ENCODE data around the gene TMEM163.
"Not testable (repeated sequence)": the region's sequence is repeated elsewhere in the genome, so short reads cannot be mapped to it uniquely, and the experiment has no call there.

Gene TMEM163

GRCh38 chr2:134518101-134518500 is 200.7 kb downstream of the TMEM163 start:
- Histone ChIP-seq H3K9ac (ENCODE audit: low read depth in 1 of 2, low read length in 2 of 2) (no peak overlapping the region), H3K36me3 (ENCODE audit: control insufficient read depth in 1 of 2, insufficient read depth in 2 of 2, low read length in 2 of 2) (no peaks in the 10 kb centered on the region), H3K9me3 (ENCODE audit: control insufficient read depth in 1 of 2, low read length in 2 of 2) (no peaks in the 10 kb centered on the region), H3K4me3 (ENCODE audit: low read depth in 1 of 2, low read length in 2 of 2) (no peak overlapping the region), H3K4me1 (ENCODE audit: control insufficient read depth in 1 of 2, insufficient read depth in 2 of 2, low read length in 2 of 2) (no peaks in the 10 kb centered on the region), H3K27ac (ENCODE audit: low read depth, low read length) (no peak overlapping the region), H3K27me3 (ENCODE audit: control insufficient read depth in 1 of 2, insufficient read depth in 2 of 2, low read length in 2 of 2) (no peaks in the 10 kb centered on the region)

- no peaks in the 10 kb centered on the region for H3K9me3 ChIP-seq (ENCODE audit: control insufficient read depth in 1 of 2, low read length in 2 of 2)
- H3K9ac ChIP-seq (ENCODE audit: low read depth in 1 of 2, low read length in 2 of 2), result no peak overlapping the region
- no peaks in the 10 kb centered on the region for H3K27me3 ChIP-seq (ENCODE audit: control insufficient read depth in 1 of 2, insufficient read depth in 2 of 2, low read length in 2 of 2)
- no peaks in the 10 kb centered on the region for H3K36me3 ChIP-seq (ENCODE audit: control insufficient read depth in 1 of 2, insufficient read depth in 2 of 2, low read length in 2 of 2)
- H3K4me3 ChIP-seq (ENCODE audit: low read depth in 1 of 2, low read length in 2 of 2), result no peak overlapping the region
- H3K27ac ChIP-seq (ENCODE audit: low read depth, low read length), result no peak overlapping the region
- H3K4me1 ChIP-seq (ENCODE audit: control insufficient read depth in 1 of 2, insufficient read depth in 2 of 2, low read length in 2 of 2), result no peaks in the 10 kb centered on the region
Measured at GRCh38 chr2:134515137-134515536, 203.7 kb downstream of the TMEM163 start.

GRCh38 chr2:134513465-134513804 is 205.4 kb downstream of the TMEM163 start:
- H3K36me3 ChIP-seq (ENCODE audit: control insufficient read depth in 1 of 2, insufficient read depth in 2 of 2, low read length in 2 of 2), result no peaks in the 10 kb centered on the region
- no peaks in the 10 kb centered on the region for H3K9me3 ChIP-seq (ENCODE audit: control insufficient read depth in 1 of 2, low read length in 2 of 2)
- H3K27ac ChIP-seq (ENCODE audit: low read depth, low read length), result no peak overlapping the region
- no peaks in the 10 kb centered on the region for H3K27me3 ChIP-seq (ENCODE audit: control insufficient read depth in 1 of 2, insufficient read depth in 2 of 2, low read length in 2 of 2)
- H3K4me1 ChIP-seq (ENCODE audit: control insufficient read depth in 1 of 2, insufficient read depth in 2 of 2, low read length in 2 of 2), result no peaks in the 10 kb centered on the region
- H3K9ac ChIP-seq (ENCODE audit: low read depth in 1 of 2, low read length in 2 of 2), result no peak overlapping the region
- H3K4me3 ChIP-seq (ENCODE audit: low read depth in 1 of 2, low read length in 2 of 2), result no peak overlapping the region

GRCh38 chr2:134512734-134513464 is 205.9 kb downstream of the TMEM163 start:
- Histone ChIP-seq H3K9me3 (ENCODE audit: control insufficient read depth in 1 of 2, low read length in 2 of 2) (no peaks in the 10 kb centered on the region), H3K9ac (ENCODE audit: low read depth in 1 of 2, low read length in 2 of 2) (no peak overlapping the region), H3K4me3 (ENCODE audit: low read depth in 1 of 2, low read length in 2 of 2) (no peak overlapping the region), H3K27ac (ENCODE audit: low read depth, low read length) (no peak overlapping the region), H3K36me3 (ENCODE audit: control insufficient read depth in 1 of 2, insufficient read depth in 2 of 2, low read length in 2 of 2) (no peaks in the 10 kb centered on the region), H3K4me1 (ENCODE audit: control insufficient read depth in 1 of 2, insufficient read depth in 2 of 2, low read length in 2 of 2) (no peaks in the 10 kb centered on the region), H3K27me3 (ENCODE audit: control insufficient read depth in 1 of 2, insufficient read depth in 2 of 2, low read length in 2 of 2) (no peaks in the 10 kb centered on the region)

GRCh38 chr2:134508391-134508790 is 210.4 kb downstream of the TMEM163 start:
- no peaks in the 10 kb centered on the region for H3K36me3 ChIP-seq (ENCODE audit: control insufficient read depth in 1 of 2, insufficient read depth in 2 of 2, low read length in 2 of 2)
- H3K27ac ChIP-seq (ENCODE audit: low read depth, low read length), result no peak overlapping the region
- H3K9ac ChIP-seq (ENCODE audit: low read depth in 1 of 2, low read length in 2 of 2), result no peak overlapping the region
- H3K4me1 ChIP-seq (ENCODE audit: control insufficient read depth in 1 of 2, insufficient read depth in 2 of 2, low read length in 2 of 2), result no peaks in the 10 kb centered on the region
- no peak overlapping the region for H3K4me3 ChIP-seq (ENCODE audit: low read depth in 1 of 2, low read length in 2 of 2)
- H3K9me3 ChIP-seq (ENCODE audit: control insufficient read depth in 1 of 2, low read length in 2 of 2), result no peaks in the 10 kb centered on the region
- H3K27me3 ChIP-seq (ENCODE audit: control insufficient read depth in 1 of 2, insufficient read depth in 2 of 2, low read length in 2 of 2), result no peaks in the 10 kb centered on the region

- Histone ChIP-seq H3K9me3 (ENCODE audit: control insufficient read depth in 1 of 2, low read length in 2 of 2) (no peaks in the 10 kb centered on the region), H3K9ac (ENCODE audit: low read depth in 1 of 2, low read length in 2 of 2) (no peak overlapping the region), H3K27ac (ENCODE audit: low read depth, low read length) (no peak overlapping the region), H3K4me3 (ENCODE audit: low read depth in 1 of 2, low read length in 2 of 2) (no peak overlapping the region), H3K4me1 (ENCODE audit: control insufficient read depth in 1 of 2, insufficient read depth in 2 of 2, low read length in 2 of 2) (no peaks in the 10 kb centered on the region), H3K36me3 (ENCODE audit: control insufficient read depth in 1 of 2, insufficient read depth in 2 of 2, low read length in 2 of 2) (no peaks in the 10 kb centered on the region), H3K27me3 (ENCODE audit: control insufficient read depth in 1 of 2, insufficient read depth in 2 of 2, low read length in 2 of 2) (no peaks in the 10 kb centered on the region)
Measured at GRCh38 chr2:134507697-134508096, 211.1 kb downstream of the TMEM163 start.

GRCh38 chr2:134507159-134507558 is 211.6 kb downstream of the TMEM163 start:
- not testable (repeated sequence) for H3K27me3 ChIP-seq (ENCODE audit: control insufficient read depth in 1 of 2, insufficient read depth in 2 of 2, low read length in 2 of 2); H3K4me1 ChIP-seq (ENCODE audit: control insufficient read depth in 1 of 2, insufficient read depth in 2 of 2, low read length in 2 of 2); H3K4me3 ChIP-seq (ENCODE audit: low read depth in 1 of 2, low read length in 2 of 2); H3K27ac ChIP-seq (ENCODE audit: low read depth, low read length); H3K36me3 ChIP-seq (ENCODE audit: control insufficient read depth in 1 of 2, insufficient read depth in 2 of 2, low read length in 2 of 2); H3K9me3 ChIP-seq (ENCODE audit: control insufficient read depth in 1 of 2, low read length in 2 of 2); H3K9ac ChIP-seq (ENCODE audit: low read depth in 1 of 2, low read length in 2 of 2)

GRCh38 chr2:134505446-134505845 is 213.4 kb downstream of the TMEM163 start:
- Histone ChIP-seq H3K27ac (ENCODE audit: low read depth, low read length) (no peak overlapping the region), H3K36me3 (ENCODE audit: control insufficient read depth in 1 of 2, insufficient read depth in 2 of 2, low read length in 2 of 2) (no peaks in the 10 kb centered on the region), H3K9me3 (ENCODE audit: control insufficient read depth in 1 of 2, low read length in 2 of 2) (no peaks in the 10 kb centered on the region)

GRCh38 chr2:134504586-134505336 is 214.0 kb downstream of the TMEM163 start:
- Histone ChIP-seq H3K36me3 (ENCODE audit: control insufficient read depth in 1 of 2, insufficient read depth in 2 of 2, low read length in 2 of 2) (no peaks in the 10 kb centered on the region), H3K9me3 (ENCODE audit: control insufficient read depth in 1 of 2, low read length in 2 of 2) (no peaks in the 10 kb centered on the region), H3K27me3 (ENCODE audit: control insufficient read depth in 1 of 2, insufficient read depth in 2 of 2, low read length in 2 of 2) (peaks cover 0 to 3% of the 10 kb centered on the region in 2 donors), H3K27ac (ENCODE audit: low read depth, low read length) (no peak overlapping the region), H3K4me1 (ENCODE audit: control insufficient read depth in 1 of 2, insufficient read depth in 2 of 2, low read length in 2 of 2) (no peaks in the 10 kb centered on the region), H3K4me3 (ENCODE audit: low read depth in 1 of 2, low read length in 2 of 2) (no peak overlapping the region), H3K9ac (ENCODE audit: low read depth in 1 of 2, low read length in 2 of 2) (no peak overlapping the region)

More at GRCh38 chr2:134505446-134505845, 213.4 kb downstream of the TMEM163 start:
- Histone ChIP-seq H3K9ac (ENCODE audit: low read depth in 1 of 2, low read length in 2 of 2) (no peak overlapping the region), H3K4me1 (ENCODE audit: control insufficient read depth in 1 of 2, insufficient read depth in 2 of 2, low read length in 2 of 2) (no peaks in the 10 kb centered on the region), H3K27me3 (ENCODE audit: control insufficient read depth in 1 of 2, insufficient read depth in 2 of 2, low read length in 2 of 2) (peaks cover 0 to 3% of the 10 kb centered on the region in 2 donors), H3K4me3 (ENCODE audit: low read depth in 1 of 2, low read length in 2 of 2) (no peak overlapping the region)

- H3K9ac ChIP-seq (ENCODE audit: low read depth in 1 of 2, low read length in 2 of 2), result no peak overlapping the region
- H3K27ac ChIP-seq (ENCODE audit: low read depth, low read length), result no peak overlapping the region
- no peaks in the 10 kb centered on the region for H3K36me3 ChIP-seq (ENCODE audit: control insufficient read depth in 1 of 2, insufficient read depth in 2 of 2, low read length in 2 of 2)
- peaks cover 0 to 3% of the 10 kb centered on the region in 2 donors for H3K27me3 ChIP-seq (ENCODE audit: control insufficient read depth in 1 of 2, insufficient read depth in 2 of 2, low read length in 2 of 2)
- H3K9me3 ChIP-seq (ENCODE audit: control insufficient read depth in 1 of 2, low read length in 2 of 2), result no peaks in the 10 kb centered on the region
- H3K4me1 ChIP-seq (ENCODE audit: control insufficient read depth in 1 of 2, insufficient read depth in 2 of 2, low read length in 2 of 2), result no peaks in the 10 kb centered on the region
- H3K4me3 ChIP-seq (ENCODE audit: low read depth in 1 of 2, low read length in 2 of 2), result no peak overlapping the region
Measured at GRCh38 chr2:134502104-134502503, 216.7 kb downstream of the TMEM163 start.
